Stimulated activated CD4-positive, alpha-beta T cell treated with anti-CD3 and anti-CD28 coated beads, Interleukin-2, amount 100 ng/mL, for 4 hours (primary cell): ENCODE data around the gene FCSK.
"Not testable (repeated sequence)": the region's sequence is repeated elsewhere in the genome, so short reads cannot be mapped to it uniquely, and the experiment has no call there.

Experiments used
- DNase-seq: peaks from one replicate; pipeline ENCODE4 v3.0.0-alpha.2; 2020; ENCODE audit warnings: low read depth

The FCSK gene

DNA sequence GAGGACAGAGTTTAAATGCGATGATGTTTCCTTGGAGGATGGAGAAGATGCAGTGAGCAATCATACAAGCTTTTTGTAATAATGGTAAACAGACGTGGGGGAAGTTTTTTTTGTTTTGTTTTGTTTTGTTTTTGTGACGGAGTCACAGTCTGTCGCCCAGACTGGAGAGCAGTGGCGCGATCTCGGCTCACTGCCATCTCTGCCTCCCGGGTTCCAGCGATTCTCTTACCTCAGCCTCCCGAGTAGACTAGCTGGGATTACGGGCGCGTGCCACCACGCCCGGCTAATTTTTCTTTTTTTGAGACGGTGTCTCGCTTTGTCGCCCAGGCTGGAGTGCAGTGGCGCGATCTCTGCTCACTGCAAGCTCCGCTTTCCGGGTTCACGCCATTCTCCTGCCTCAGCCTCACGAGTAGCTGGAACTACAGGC is 70.0 kb downstream of the FCSK start:
- DNase-seq: not testable (repeated sequence)

DNA sequence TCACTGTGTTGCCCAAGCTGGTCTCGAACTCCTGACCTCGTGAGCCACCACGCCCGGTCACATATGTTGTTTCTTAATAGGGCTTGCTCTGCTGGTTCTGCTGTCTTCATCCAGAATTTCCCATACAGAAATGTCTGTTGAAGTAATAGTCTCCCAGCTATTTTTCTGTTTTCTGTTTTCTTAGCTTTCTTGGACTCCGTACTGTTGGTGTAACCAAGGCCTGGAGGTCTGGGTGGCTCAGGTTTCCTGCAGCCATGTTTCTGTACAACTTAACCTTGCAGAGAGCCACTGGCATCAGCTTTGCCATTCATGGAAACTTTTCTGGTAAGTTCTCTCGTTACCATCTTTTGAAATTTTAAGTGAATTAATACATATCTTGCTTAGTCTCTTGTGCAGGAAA is 72.0 kb downstream of the FCSK start:
- DNase-seq: no peak

DNA sequence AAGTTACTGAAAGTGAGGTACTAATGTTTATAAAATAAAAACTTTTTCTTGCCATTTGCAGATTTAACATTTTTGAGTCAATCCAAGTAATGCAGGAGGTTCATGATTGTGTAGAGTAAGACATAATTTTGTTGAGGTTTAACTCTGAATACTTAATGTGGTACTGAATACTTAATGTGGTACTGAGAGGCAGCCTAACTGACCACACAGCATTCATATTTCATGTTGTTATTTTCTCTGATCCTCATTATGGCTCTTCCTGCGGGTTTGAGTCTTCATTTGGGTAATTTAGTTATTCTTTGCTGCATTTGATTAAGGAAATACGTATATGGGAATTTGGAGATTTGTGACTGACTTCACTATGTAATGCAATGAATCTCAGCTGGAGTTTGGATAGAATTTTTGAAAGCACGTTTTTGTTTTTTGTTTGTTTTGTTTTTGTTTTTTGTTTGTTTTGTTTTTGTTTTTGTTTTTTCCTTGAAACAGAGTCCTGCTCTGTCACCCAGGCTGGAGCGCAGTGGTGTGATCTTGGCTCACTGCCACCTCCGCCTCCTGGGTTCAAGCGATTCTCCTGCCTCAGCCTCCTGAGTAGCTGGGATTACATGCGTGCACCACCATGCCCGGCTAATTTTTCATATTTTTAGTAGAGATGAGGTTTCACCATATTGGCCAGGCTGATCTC is 73.1 kb downstream of the FCSK start:
- no peak for DNase-seq

DNA sequence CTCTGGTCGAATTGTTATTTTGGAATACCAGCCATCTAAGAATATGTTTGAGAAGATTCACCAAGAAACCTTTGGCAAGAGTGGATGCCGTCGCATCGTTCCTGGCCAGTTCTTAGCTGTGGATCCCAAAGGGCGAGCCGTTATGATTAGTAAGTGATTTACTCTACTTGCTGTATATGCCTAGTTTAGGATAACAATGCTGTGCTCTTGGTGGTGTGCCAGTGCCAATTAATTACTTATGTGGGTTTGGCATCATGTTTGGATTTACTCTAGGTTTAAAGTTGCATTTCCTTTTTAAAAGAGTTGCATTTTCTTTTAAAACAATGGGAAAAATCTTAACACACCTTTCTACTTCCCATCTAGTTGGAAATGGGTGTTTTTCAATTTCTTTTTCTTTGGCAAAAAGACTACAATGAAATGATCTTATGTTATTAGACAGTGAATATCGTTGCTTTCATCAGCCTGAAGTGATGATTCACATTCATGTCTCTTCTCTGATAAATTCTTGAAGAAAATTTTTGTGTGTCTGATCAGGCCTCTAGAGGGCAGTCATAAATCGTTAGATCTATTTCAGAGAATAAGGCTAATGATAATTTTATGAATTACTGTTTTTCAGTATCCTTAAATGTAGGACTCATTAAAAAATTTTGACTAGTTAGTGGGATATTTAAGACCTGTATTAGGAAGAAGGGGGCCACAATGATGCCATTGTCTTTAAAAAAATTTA is 74.8 kb downstream of the FCSK start:
- DNase-seq: no peak
